A549 (cell line): ENCODE results near the gene WFDC5.

Experiments
- EP300 ChIP-seq, 2 experiments: fragments of >200 bp; sonication (Bioruptor Twin); formaldehyde crosslinking; IDR thresholded peaks; 2 replicates in 1 of 2; 3 replicates in 1 of 2; pipeline ENCODE4 v1.6.1; 2016 to 2017
- HOXB13 ChIP-seq: fragments of 250-450 bp; sonication (Bioruptor Pico); IDR thresholded peaks from 2 replicates; pipeline ENCODE4 v1.5.0; 2020; ENCODE audit warnings: low read depth, mild to moderate bottlenecking, moderate library complexity
- JUNB ChIP-seq: fragments of >200 bp; sonication (Bioruptor Twin); formaldehyde crosslinking; IDR thresholded peaks from 2 replicates; pipeline ENCODE4 v1.6.1; 2016

- TF ChIP-seq JUNB (no peak), HOXB13 (CRISPR knock-in tag) (no peak), EP300 (IDR thresholded peaks at IDR 0.05) (no peak)
Measured at GRCh38 chr20:45088247-45088646, 26.7 kb downstream of the WFDC5 start.
